ENCODE results near the gene AUNIP.

- no peak for TF ChIP-seq MAX (IDR thresholded peaks at IDR 0.05)
- no peak for TF ChIP-seq CTCF (IDR thresholded peaks at IDR 0.05 in 2 of 3, conservative IDR thresholded peaks at IDR 0.05 in 1 of 3; ENCODE audit: borderline replicate concordance in 1 of 3, insufficient read depth in 1 of 3, low read depth in 2 of 3, low read length in 2 of 3)
- no peak for TF ChIP-seq TCF7L2 (IDR thresholded peaks at IDR 0.05; ENCODE audit: borderline replicate concordance, extremely low read depth, insufficient read depth, insufficient read length)
- TF ChIP-seq ATF3 (IDR thresholded peaks at IDR 0.05) = no peak
- TF ChIP-seq ZBTB33 (IDR thresholded peaks at IDR 0.05; ENCODE audit: extremely low read depth, insufficient replicate concordance, low read length) = no peak
- TF ChIP-seq EZH2phosphoT487 (IDR thresholded peaks at IDR 0.05; ENCODE audit: borderline replicate concordance) = no peak
- TF ChIP-seq POLR2A (IDR thresholded peaks at IDR 0.05; ENCODE audit: borderline replicate concordance, extremely low read depth, insufficient read depth, insufficient read length) = no peak
- no peak for TF ChIP-seq REST (IDR thresholded peaks at IDR 0.05; ENCODE audit: low read depth)
- TF ChIP-seq EZH2 (IDR thresholded peaks at IDR 0.05) = no peak
- no peak for TF ChIP-seq POLR2AphosphoS5 (IDR thresholded peaks at IDR 0.05; ENCODE audit: low read depth, low read length)
- no peak for TF ChIP-seq RAD21 (IDR thresholded peaks at IDR 0.05; ENCODE audit: low read depth)
Measured at GRCh38 chr1:25843483-25843882, 15.8 kb downstream of the AUNIP start.

Data from HCT116 (cell line).